ENCODE results near the gene FGF14.

DNA sequence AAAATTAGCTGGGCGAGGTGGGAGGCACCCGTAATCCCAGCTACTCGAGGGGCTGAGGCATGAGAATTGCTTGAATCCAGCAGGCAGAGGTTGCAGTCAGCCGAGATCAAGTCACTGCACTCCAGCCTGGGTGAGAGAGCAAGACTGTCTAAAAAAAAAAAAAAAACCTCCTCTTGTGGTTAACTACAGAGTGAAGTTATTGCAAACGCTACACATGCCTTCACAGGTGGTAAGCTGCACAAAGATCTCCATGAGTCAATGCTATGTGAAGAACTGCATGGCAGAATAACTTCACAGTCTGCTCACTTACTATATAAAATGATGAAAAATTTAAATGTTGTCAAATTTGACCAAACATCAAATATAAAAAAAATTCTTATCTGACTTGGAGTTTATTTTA lies 436.8 kb downstream of the FGF14 start:
- TF ChIP-seq, protein P1, sequence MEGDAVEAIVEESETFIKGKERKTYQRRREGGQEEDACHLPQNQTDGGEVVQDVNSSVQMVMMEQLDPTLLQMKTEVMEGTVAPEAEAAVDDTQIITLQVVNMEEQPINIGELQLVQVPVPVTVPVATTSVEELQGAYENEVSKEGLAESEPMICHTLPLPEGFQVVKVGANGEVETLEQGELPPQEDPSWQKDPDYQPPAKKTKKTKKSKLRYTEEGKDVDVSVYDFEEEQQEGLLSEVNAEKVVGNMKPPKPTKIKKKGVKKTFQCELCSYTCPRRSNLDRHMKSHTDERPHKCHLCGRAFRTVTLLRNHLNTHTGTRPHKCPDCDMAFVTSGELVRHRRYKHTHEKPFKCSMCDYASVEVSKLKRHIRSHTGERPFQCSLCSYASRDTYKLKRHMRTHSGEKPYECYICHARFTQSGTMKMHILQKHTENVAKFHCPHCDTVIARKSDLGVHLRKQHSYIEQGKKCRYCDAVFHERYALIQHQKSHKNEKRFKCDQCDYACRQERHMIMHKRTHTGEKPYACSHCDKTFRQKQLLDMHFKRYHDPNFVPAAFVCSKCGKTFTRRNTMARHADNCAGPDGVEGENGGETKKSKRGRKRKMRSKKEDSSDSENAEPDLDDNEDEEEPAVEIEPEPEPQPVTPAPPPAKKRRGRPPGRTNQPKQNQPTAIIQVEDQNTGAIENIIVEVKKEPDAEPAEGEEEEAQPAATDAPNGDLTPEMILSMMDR (conservative IDR thresholded peaks at IDR 0.05; ENCODE audit: low read depth, low read length): no peak
- TF ChIP-seq RFX5 (IDR thresholded peaks at IDR 0.05; ENCODE audit: low read depth, low read length) (no peak), MAZ (IDR thresholded peaks at IDR 0.05; ENCODE audit: borderline replicate concordance, low read depth, low read length) (no peak), POLR2A (IDR thresholded peaks at IDR 0.05; ENCODE audit: low read depth, low read length) (no peak), MAFK (IDR thresholded peaks at IDR 0.05; ENCODE audit: low read depth, low read length) (no peak), RAD21 (IDR thresholded peaks at IDR 0.05; ENCODE audit: low read length) (no peak), MXI1 (IDR thresholded peaks at IDR 0.05; ENCODE audit: borderline replicate concordance, low read depth, low read length) (no peak), FOS (IDR thresholded peaks at IDR 0.05; ENCODE audit: low read depth, low read length) (no peak), CEBPB (IDR thresholded peaks at IDR 0.05; ENCODE audit: low read depth, low read length) (no peak), RCOR1 (IDR thresholded peaks at IDR 0.05; ENCODE audit: insufficient replicate concordance, low read length) (no peak), SMC3 (IDR thresholded peaks at IDR 0.05; ENCODE audit: low read depth, low read length) (no peak), BHLHE40 (IDR thresholded peaks at IDR 0.05; ENCODE audit: low read depth, low read length) (no peak)
- TF ChIP-seq, protein P2, sequence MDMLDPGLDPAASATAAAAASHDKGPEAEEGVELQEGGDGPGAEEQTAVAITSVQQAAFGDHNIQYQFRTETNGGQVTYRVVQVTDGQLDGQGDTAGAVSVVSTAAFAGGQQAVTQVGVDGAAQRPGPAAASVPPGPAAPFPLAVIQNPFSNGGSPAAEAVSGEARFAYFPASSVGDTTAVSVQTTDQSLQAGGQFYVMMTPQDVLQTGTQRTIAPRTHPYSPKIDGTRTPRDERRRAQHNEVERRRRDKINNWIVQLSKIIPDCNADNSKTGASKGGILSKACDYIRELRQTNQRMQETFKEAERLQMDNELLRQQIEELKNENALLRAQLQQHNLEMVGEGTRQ (IDR thresholded peaks at IDR 0.05; ENCODE audit: low read depth, low read length): no peak

All from IMR-90 (cell line).